Breast epithelium (tissue), 3 donors: Measurements from ENCODE around the gene BSN.

Source experiments
- CTCF ChIP-seq, 3 donors: fragments of 450-650 bp; IDR thresholded peaks; one replicate each; pipeline ENCODE4 v1.5.1; 2016 to 2017; ENCODE audit warnings: antibody characterized with exemption in 3 of 3, mild to moderate bottlenecking in 3 of 3, moderate library complexity in 3 of 3
- POLR2A ChIP-seq: fragments of 450-650 bp; IDR thresholded peaks from one replicate; pipeline ENCODE4 v1.6.1; 2016; ENCODE audit warnings: antibody characterized with exemption, mild to moderate bottlenecking, moderate library complexity
- POLR2AphosphoS5 ChIP-seq, 3 donors: sonication (generic); formaldehyde crosslinking; IDR thresholded peaks; one replicate each; pipeline ENCODE4 v1.6.1; 2017; ENCODE audit warnings: antibody characterized with exemption in 3 of 3

GRCh38 chr3:49681232-49681522, 126.9 kb downstream of the BSN start:
- TF ChIP-seq CTCF (IDR thresholded peaks at IDR 0.05), result no peak
- TF ChIP-seq POLR2A, result no peak
- no peak for TF ChIP-seq POLR2AphosphoS5 (IDR thresholded peaks at IDR 0.05)
